HG02642 (cell line): ENCODE data around the gene SART3.

Source experiments
- ATAC-seq: cut with Tn5 transposase; IDR thresholded peaks from one replicate; pipeline ENCODE4 v1.9.1; 2021; ENCODE audit warnings: mild to moderate bottlenecking; ENCODE audit not compliant: unreplicated experiment, poor library complexity

The SART3 gene

GRCh38 chr12:108527166-108527496 lies 33.8 kb downstream of the SART3 start:
- no peak for ATAC-seq

GRCh38 chr12:108526482-108527165 lies 34.3 kb downstream of the SART3 start:
- no peak for ATAC-seq

GRCh38 chr12:108525681-108526080 lies 35.3 kb downstream of the SART3 start:
- ATAC-seq: no peak

GRCh38 chr12:108523365-108523764 lies 37.6 kb downstream of the SART3 start:
- no peak for ATAC-seq

GRCh38 chr12:108519558-108519957 lies 41.4 kb downstream of the SART3 start:
- no peak for ATAC-seq

GRCh38 chr12:108518716-108519496 lies 42.1 kb downstream of the SART3 start:
- no peak for ATAC-seq

- ATAC-seq: no peak
Measured at GRCh38 chr12:108518101-108518715, 42.8 kb downstream of the SART3 start.

GRCh38 chr12:108517288-108518100 lies 43.5 kb downstream of the SART3 start:
- no peak for ATAC-seq

GRCh38 chr12:108516511-108517275 lies 44.3 kb downstream of the SART3 start:
- no peak for ATAC-seq

GRCh38 chr12:108515916-108516315 lies 45.1 kb downstream of the SART3 start:
- ATAC-seq: no peak

GRCh38 chr12:108514973-108515814 lies 45.8 kb downstream of the SART3 start, which contains the start of gene FICD:
Gene FICD, plus strand, starts transcription at chr12:108515277. Its CDS starts 1,696 bp downstream, at chr12:108516973.
- peak; percentile 89 for ATAC-seq

- ATAC-seq: no peak
Measured at GRCh38 chr12:108514468-108514972, 46.5 kb downstream of the SART3 start.

GRCh38 chr12:108511633-108512540 lies 49.1 kb downstream of the SART3 start:
- no peak for ATAC-seq

GRCh38 chr12:108510836-108511235 lies 50.1 kb downstream of the SART3 start:
- no peak for ATAC-seq

- no peak for ATAC-seq
Measured at GRCh38 chr12:108509806-108510205, 51.2 kb downstream of the SART3 start.

- ATAC-seq: no peak
Measured at GRCh38 chr12:108507971-108508642, 52.9 kb downstream of the SART3 start.

- no peak for ATAC-seq
Measured at GRCh38 chr12:108505129-108505528, 55.8 kb downstream of the SART3 start.
